ENCODE measurements around the gene FFAR3. TPM values are rescaled to one million over a fixed set of nuclear protein-coding genes. Genes with fewer than 3 reads are reported as not detected.
"Not testable (repeated sequence)": the region's sequence is repeated elsewhere in the genome, so short reads cannot be mapped to it uniquely, and the experiment has no call there.

FFAR3 gene
- total RNA-seq, 3 donors from 2014 or later: 1.5 TPM; not detected in 2

DNA sequence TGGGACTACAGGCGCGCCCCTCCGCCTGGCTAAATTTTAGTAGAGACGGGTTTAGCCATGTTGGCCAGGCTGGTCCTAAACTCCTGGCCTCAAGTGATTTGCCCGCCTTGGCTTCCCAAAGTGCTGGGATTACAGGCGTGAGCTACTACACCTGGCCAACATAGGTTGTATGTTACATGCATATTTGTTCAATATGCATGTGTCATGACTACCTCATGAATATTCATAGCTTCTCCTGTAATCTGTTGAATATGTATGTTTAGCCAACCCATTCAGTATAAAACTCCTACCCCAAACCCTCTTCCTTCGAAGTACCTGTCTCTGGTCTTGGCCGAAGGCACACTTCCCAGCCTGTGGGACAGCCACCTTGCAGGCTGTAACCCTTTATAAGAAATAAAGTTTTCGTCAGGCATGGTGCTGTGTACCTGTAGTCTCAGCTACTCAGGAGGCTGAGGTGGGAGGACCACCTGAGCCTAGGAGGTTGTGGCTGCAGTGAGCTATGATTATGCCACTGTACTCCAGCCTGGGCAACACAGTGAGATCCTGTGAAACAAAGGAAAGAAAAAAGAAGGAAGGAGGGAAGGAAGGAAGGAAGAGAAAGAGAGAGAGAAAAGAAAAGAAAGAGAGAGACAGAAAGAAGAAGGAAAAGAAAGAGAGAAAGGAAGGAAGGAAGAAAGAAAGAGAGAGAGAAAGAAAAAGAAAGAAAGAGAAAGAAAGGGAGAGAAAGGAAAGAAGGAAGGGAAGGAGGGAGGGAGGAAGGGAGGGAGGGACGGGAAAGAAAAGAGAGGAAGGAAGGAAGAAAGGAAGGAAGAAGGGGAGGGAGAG, 41.9 kb downstream of the FFAR3 start:
- H3K4me3 ChIP-seq: no peak overlapping the region
- TF ChIP-seq, protein P1, sequence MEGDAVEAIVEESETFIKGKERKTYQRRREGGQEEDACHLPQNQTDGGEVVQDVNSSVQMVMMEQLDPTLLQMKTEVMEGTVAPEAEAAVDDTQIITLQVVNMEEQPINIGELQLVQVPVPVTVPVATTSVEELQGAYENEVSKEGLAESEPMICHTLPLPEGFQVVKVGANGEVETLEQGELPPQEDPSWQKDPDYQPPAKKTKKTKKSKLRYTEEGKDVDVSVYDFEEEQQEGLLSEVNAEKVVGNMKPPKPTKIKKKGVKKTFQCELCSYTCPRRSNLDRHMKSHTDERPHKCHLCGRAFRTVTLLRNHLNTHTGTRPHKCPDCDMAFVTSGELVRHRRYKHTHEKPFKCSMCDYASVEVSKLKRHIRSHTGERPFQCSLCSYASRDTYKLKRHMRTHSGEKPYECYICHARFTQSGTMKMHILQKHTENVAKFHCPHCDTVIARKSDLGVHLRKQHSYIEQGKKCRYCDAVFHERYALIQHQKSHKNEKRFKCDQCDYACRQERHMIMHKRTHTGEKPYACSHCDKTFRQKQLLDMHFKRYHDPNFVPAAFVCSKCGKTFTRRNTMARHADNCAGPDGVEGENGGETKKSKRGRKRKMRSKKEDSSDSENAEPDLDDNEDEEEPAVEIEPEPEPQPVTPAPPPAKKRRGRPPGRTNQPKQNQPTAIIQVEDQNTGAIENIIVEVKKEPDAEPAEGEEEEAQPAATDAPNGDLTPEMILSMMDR (IDR thresholded peaks at IDR 0.05): no peak
- no peaks in the 10 kb centered on the region for H3K4me1 ChIP-seq (ENCODE audit: low read depth)
- DNase-seq (no peak), ATAC-seq (no peak)
- H3K36me3 ChIP-seq (ENCODE audit: low read depth): no peaks in the 10 kb centered on the region
- intact Hi-C loops (cut with DNase I, micrococcal nuclease): no loop called here
- H3K9me3 ChIP-seq: no peaks in the 10 kb centered on the region

DNA sequence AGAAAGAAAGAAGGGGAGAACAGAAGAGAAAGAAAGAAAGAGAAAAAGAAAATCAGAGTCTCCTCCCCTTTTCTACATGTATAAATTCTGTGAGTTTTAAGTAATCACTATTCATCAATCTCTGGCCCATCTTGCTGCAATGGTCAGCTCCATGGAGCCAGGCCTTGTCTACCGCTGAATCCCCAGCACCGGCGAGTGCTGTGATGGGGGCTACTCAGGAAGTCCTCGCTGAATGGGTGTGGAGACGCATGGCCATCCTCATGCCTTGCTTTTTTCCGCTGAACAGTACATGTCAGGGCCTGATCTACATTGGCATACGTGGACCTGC, 42.5 kb downstream of the FFAR3 start:
- H3K9me3 ChIP-seq: no peaks in the 10 kb centered on the region
- no peak for ATAC-seq
- no peaks in the 10 kb centered on the region for H3K4me1 ChIP-seq (ENCODE audit: low read depth)
- TF ChIP-seq, protein P1 (IDR thresholded peaks at IDR 0.05): no peak
- intact Hi-C loops (cut with DNase I, micrococcal nuclease): no loop called here
- no peak for DNase-seq
- H3K4me3 ChIP-seq: no peak overlapping the region
- H3K36me3 ChIP-seq (ENCODE audit: low read depth): no peaks in the 10 kb centered on the region

DNA sequence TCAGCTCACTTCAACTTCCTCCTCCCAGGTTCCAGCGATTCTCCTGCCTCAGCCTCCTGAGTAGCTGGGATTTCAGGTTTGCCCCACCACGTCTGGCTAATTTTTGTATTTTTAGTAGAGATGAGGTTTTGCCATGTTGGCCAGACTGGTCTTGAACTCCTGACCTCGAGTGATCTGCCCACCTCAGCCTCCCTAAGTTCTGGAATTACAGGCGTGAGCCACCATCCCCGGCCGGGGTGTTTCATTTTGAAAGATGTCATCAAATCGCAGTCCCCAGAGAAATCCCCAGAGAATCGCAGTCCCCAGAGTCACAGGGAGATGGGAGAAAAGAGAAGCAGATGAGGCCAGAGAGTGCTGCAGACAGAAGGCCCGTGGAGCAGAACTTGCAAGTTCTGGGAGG, 43.2 kb downstream of the FFAR3 start:
- DNase-seq; intact Hi-C loops (cut with DNase I, micrococcal nuclease); ATAC-seq; H3K4me3 ChIP-seq; H3K4me1 ChIP-seq (ENCODE audit: low read depth); H3K36me3 ChIP-seq (ENCODE audit: low read depth); H3K9me3 ChIP-seq: not testable (repeated sequence)

DNA sequence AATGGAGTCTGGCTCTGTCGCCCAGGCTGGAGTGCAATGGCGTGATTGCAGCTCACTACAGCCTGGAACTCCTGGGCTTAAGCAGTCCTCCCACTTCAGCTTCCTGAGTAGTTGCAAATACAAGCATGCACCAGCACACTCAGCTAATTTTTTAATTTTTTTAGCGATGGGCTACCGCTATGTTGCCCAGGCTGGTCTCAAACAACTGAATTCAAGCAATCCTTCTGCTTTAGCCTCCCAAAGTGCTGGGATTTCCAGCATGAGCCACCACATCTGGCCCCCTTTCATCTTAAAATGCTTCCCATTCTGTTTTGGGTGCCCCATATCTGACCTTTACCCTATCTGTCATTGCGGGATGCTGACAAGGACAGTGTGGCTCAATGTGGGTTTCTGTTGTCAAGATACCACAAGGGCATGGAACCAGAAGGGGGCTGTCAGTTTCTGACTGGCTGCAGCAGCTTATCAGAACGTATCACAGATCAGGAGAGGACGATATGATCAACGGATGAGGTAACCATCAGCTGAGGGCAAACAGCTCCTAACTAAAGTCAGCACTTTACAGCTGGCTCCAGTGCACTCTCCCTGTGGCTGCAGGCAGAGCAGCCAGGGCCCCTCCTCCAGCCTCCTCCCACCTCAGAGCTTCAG, 45.0 kb downstream of the FFAR3 start:
- Histone ChIP-seq H3K4me1 (ENCODE audit: low read depth) (no peaks in the 10 kb centered on the region), H3K9me3 (no peaks in the 10 kb centered on the region), H3K36me3 (ENCODE audit: low read depth) (no peaks in the 10 kb centered on the region), H3K4me3 (no peak overlapping the region)
- TF ChIP-seq, protein P1 (IDR thresholded peaks at IDR 0.05): no peak
- intact Hi-C loops (cut with DNase I, micrococcal nuclease): no loop called here
- no peak for ATAC-seq
- DNase-seq: no peak

DNA sequence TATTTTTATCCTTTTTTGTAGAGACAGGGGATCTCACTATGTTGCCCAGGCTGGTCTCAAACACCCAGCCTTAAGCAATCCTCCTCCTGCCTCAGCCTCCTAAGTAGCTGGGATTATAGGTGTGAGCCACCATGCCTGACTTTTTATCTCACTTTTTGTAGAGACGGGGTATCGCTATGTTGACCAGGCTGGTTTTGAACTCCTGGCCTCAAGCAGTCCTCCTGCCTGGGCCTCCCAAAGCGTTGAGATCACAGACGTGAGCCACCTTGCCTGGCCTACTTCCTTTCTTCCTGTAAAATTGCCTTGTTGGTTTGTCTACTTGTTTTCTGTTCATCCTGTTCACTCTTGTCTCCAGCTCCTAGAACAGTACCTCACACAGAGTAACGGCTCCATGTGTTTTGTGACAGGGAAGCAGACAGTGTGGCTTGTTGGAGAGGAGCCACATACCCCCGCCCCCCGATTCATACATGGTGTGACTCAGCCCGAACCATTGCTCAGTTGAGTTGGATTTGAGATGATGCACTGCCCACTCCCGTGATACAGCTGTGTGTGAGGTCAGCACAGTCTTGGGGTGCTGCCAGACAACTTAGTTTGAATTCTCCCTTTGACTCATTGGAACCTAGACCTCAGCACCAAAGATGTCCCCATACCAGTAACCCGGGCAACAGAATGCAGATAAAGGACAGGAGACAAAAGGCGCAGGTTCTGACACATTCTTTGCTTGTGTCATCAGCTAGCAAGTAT, 46.8 kb downstream of the FFAR3 start:
- TF ChIP-seq, protein P1 (IDR thresholded peaks at IDR 0.05): no peak
- H3K36me3 ChIP-seq (ENCODE audit: low read depth): no peaks in the 10 kb centered on the region
- DNase-seq (peak in 1 of 3 donors; percentile 22), ATAC-seq (peak; percentile 53)
- intact Hi-C loops (cut with DNase I, micrococcal nuclease): no loop called here
- no peaks in the 10 kb centered on the region for H3K9me3 ChIP-seq
- H3K4me3 ChIP-seq: no peak overlapping the region
- H3K4me1 ChIP-seq (ENCODE audit: low read depth): no peaks in the 10 kb centered on the region

DNA sequence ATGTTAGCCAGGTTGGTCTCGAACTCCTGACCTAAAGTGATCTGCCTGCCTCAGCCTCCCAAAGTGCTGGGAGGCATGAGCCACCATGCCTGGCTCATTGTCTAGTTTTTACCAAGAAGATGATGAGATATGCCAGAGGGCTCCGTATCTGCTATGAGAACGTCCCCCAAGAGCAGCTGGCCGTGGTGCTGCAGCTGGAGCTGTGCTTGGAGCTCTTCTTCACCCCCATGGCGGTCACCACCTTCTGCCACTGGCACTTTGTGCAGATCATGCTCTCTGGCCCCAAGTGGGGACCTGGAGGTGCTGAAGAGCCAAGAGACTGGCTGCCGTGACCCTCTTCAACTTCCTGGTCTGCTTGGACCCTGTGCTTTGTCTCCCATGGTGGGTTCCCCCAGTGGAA, 49.4 kb downstream of the FFAR3 start:
- H3K4me3 ChIP-seq: no peak overlapping the region
- ATAC-seq: no peak
- intact Hi-C loops (cut with DNase I, micrococcal nuclease): no loop called here
- H3K9me3 ChIP-seq: no peaks in the 10 kb centered on the region
- H3K36me3 ChIP-seq (ENCODE audit: low read depth): no peaks in the 10 kb centered on the region
- no peaks in the 10 kb centered on the region for H3K4me1 ChIP-seq (ENCODE audit: low read depth)
- TF ChIP-seq, protein P1 (IDR thresholded peaks at IDR 0.05): no peak
- DNase-seq: no peak

Data from mucosa of descending colon (tissue), 3 donors.